Esophagus squamous epithelium (tissue), 5 donors: Measurements from ENCODE around the gene ERRFI1. TPM values are rescaled to one million over a fixed set of nuclear protein-coding genes. Genes with fewer than 3 reads are reported as not detected.
A peak's percentile ranks its signal among the peaks of the same experiment; 100 is the strongest.

Source experiments
- DNase-seq: peaks from one replicate; lab custom pipeline; 2025; lab: John Stamatoyannopoulos, UW
- H3K27ac ChIP-seq, 4 donors: fragments of 200-600 bp; sonication (generic); one replicate each; pipeline ENCODE4 v1.5.1; 2016 to 2019; ENCODE audit warnings: mild to moderate bottlenecking in 1 of 4
- H3K27me3 ChIP-seq, 4 donors: fragments of 200-600 bp; sonication (generic); 1 replicate in 3 of 4; 2 replicates in 1 of 4; pipeline versions ENCODE4 v1.5.1 to v1.6.0; 2017 to 2021; ENCODE audit warnings: antibody characterized with exemption in 1 of 4
- H3K36me3 ChIP-seq, 3 donors: fragments of 200-600 bp; sonication (generic); one replicate each; pipeline ENCODE4 v1.5.1; 2016 to 2019
- H3K4me1 ChIP-seq, 3 donors: fragments of 200-600 bp; sonication (generic); one replicate each; pipeline ENCODE4 v1.5.1; 2017 to 2019
- H3K4me3 ChIP-seq, 4 donors: fragments of 200-600 bp; sonication (generic); 1 replicate in 3 of 4; 2 replicates in 1 of 4; pipeline ENCODE4 v1.5.1; 2016 to 2019; ENCODE audit warnings: mild to moderate bottlenecking in 2 of 4, moderate library complexity in 1 of 4
- H3K9me3 ChIP-seq, 3 donors: fragments of 200-600 bp; sonication (generic); one replicate each; pipeline ENCODE4 v1.5.1; 2016 to 2019
- POLR2A ChIP-seq, 4 donors: fragments of 450-650 bp; IDR thresholded peaks; one replicate each; pipeline ENCODE4 v1.6.1; 2017; ENCODE audit warnings: antibody characterized with exemption in 4 of 4, mild to moderate bottlenecking in 4 of 4, moderate library complexity in 3 of 4
- WGBS, 2 donors: methylation state at CpG; one replicate each; pipeline ENCODE4 v1.1.5; 2018; 5-methylcytosine and 5-hydroxymethylcytosine counted together
- intact Hi-C: fragments of 100-400 bp; cut with DNase I; formaldehyde crosslinking; loops from one replicate; pipeline ENCODE4 v1.15.0; 2022
- total RNA-seq, 4 donors: library from RNA; depleted of rRNA; stranded (reverse); fragments of >200 nt; gene quantifications; one replicate each; pipeline ENCODE4 v1.1.0, GENCODE V29; 2016
- TF ChIP-seq, protein P1 (sequence below), 6 experiments: fragments of 450-650 bp in 4 of 6; fragments of 200-600 bp in 2 of 6; sonication (generic) in 2 of 6; IDR thresholded peaks; one replicate each; pipeline ENCODE4 v1.5.1; 2016 to 2019; ENCODE audit warnings: antibody characterized with exemption in 6 of 6, mild to moderate bottlenecking in 4 of 6, moderate library complexity in 4 of 6
- donor health status: DM: yes; HTN: yes; CAD: no.

Gene ERRFI1
- total RNA-seq, 4 donors from 2014 or later: 23.3 to 95.9 (median 49.3) TPM

DNA sequence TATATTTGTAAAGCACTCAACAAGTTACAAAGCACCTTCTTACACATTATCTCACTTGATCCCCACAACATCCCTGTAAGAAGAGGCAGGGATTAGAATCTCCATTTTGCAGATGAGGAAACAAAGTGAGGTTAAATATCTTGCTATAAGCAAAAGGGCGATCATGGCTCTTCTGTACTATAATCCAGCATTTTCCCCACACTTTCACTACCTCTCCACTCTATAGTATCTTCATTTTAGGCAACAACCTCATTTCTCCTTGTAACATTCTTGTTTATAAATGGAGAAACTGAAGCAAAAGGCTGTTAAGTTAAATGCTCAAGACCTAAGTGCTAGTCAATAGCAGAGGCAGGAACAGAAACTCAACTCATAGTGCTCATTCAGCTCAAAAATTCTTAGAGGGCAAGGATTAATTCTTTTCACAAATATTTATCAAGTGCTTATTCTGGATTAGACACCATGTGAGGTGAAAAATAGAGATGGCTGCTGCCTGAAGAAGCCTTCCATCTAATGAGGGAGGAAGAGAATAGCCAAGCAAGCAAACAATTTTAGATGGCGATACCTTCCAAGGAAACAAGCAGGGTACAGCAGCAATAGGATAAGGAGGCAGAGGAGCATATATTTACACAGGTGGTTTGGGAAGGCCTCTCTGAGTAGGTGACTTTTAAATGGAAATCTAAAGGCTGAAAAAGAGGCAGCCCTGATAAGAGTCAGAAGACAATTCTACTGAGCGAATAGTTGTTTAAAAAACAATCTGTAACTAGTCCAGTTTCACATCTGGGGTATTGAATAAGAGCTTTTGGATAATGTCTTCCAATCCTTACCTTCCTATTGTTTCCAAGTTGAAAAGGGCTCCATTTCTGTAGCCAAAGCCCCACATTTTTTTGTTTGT, 3.5 kb downstream of the ERRFI1 start:
- 62 to 79% methylated on average over 3 of the region's 3 CpGs for WGBS, 2 donors
- Histone ChIP-seq H3K27me3 (peaks cover 0 to 15% (median 0%) of the 10 kb centered on the region in 4 donors), H3K27ac (peak overlapping the region; percentile 45 to 97 (median 76)), H3K9me3 (no peaks in the 10 kb centered on the region), H3K4me3 (peak overlapping the region; percentile 77 to 93 (median 86)), H3K36me3 (no peaks in the 10 kb centered on the region), H3K4me1 (peaks cover 34 to 94% (median 38%) of the 10 kb centered on the region in 3 donors)
- TF ChIP-seq, protein P1, sequence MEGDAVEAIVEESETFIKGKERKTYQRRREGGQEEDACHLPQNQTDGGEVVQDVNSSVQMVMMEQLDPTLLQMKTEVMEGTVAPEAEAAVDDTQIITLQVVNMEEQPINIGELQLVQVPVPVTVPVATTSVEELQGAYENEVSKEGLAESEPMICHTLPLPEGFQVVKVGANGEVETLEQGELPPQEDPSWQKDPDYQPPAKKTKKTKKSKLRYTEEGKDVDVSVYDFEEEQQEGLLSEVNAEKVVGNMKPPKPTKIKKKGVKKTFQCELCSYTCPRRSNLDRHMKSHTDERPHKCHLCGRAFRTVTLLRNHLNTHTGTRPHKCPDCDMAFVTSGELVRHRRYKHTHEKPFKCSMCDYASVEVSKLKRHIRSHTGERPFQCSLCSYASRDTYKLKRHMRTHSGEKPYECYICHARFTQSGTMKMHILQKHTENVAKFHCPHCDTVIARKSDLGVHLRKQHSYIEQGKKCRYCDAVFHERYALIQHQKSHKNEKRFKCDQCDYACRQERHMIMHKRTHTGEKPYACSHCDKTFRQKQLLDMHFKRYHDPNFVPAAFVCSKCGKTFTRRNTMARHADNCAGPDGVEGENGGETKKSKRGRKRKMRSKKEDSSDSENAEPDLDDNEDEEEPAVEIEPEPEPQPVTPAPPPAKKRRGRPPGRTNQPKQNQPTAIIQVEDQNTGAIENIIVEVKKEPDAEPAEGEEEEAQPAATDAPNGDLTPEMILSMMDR (IDR thresholded peaks at IDR 0.05): no peak
- no peak for TF ChIP-seq POLR2A (IDR thresholded peaks at IDR 0.05)
- intact Hi-C loops: no loop called here
- DNase-seq: no peak

DNA sequence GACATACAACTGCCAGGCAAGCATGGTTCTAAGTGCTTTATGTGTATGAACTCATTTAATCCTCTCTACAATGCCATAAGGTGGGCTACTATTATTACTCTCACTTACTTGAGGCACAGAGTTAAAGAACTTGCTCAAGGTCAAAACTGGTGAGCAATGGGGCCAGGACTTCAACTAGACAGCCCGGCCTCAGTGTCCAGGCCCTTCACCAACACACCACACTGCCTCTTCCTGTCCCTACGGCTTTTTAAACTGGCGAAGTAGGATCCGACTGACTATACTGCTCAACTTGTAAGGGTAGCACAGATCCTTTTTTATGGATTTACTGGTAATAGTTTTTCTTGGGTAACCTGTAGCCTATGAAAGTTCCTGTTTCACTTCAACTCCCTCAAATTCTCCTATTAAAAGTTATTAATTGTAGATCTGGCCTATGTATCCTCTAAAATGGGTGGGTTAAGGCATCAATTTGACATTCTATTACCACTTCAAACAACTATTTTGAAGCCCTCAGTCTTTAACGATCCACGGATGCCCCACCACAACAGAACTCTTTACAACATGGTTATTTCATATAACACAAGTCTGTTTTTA, 4.3 kb downstream of the ERRFI1 start:
- no peak for DNase-seq
- no peaks in the 10 kb centered on the region for H3K9me3 ChIP-seq
- TF ChIP-seq POLR2A (IDR thresholded peaks at IDR 0.05): no peak
- TF ChIP-seq, protein P1 (IDR thresholded peaks at IDR 0.05): no peak
- whole genome bisulfite sequencing, 2 donors: 85 to 86% methylated on average over 6 of the region's 6 CpGs
- peak overlapping the region in 2 of 4 donors; percentile 82 to 93 for H3K4me3 ChIP-seq
- H3K4me1 ChIP-seq: peaks cover 37 to 94% (median 45%) of the 10 kb centered on the region in 3 donors
- H3K27me3 ChIP-seq: peaks cover 0 to 11% (median 0%) of the 10 kb centered on the region in 4 donors
- peak overlapping the region; percentile 45 to 97 (median 75) for H3K27ac ChIP-seq
- intact Hi-C loops: no loop called here
- H3K36me3 ChIP-seq: no peaks in the 10 kb centered on the region

DNA sequence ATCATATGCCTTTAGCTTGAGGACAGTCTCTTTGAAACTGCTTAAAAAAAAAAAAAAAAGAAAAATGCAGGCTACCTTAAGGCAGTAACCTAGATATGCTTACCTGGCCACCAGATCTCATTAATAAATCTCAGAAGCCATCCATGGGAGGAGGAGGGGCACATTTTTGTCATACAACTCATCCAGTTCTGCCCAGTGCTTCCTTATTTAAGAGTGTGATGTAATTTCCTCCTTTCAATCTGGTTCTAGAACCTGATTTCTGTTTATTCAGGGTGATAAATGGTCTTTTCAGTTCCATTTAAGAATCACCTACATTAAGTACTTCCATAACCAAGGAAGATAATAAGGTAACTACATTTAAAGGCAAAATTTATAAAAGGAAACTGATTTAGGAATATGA, 6.1 kb downstream of the ERRFI1 start:
- intact Hi-C loops: no loop called here
- DNase-seq: no peak

DNA sequence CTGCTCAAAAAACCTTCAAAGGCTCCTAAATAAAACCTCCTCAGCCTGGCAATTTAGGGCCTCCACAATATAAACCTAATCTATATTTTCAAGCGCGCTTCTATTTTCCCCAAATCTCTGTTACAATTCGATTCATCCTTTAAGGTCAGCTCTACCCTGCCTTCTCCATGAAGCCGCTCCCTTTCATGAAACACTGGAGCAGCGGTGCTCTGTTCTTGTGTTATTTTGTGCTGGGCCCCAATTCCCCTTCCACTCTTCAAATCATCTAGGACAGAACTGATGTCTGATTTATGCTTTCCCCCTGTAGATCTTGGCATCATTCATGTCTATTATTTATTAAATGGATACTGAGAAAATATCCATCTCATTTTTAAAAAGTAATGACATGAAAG, 6.9 kb downstream of the ERRFI1 start:
- no peaks in the 10 kb centered on the region for H3K27me3 ChIP-seq
- DNase-seq: no peak
- peak overlapping the region; percentile 50 to 94 (median 64) for H3K27ac ChIP-seq
- peaks cover 52 to 100% (median 58%) of the 10 kb centered on the region in 3 donors for H3K4me1 ChIP-seq
- intact Hi-C loops: no loop called here
- peaks cover 2 to 7% (median 4%) of the 10 kb centered on the region in 3 donors for H3K36me3 ChIP-seq
- H3K9me3 ChIP-seq: no peaks in the 10 kb centered on the region
- TF ChIP-seq, protein P1 (IDR thresholded peaks at IDR 0.05): no peak
- no peak for TF ChIP-seq POLR2A (IDR thresholded peaks at IDR 0.05)
- H3K4me3 ChIP-seq: peak overlapping the region in 1 of 4 donors; percentile 12
- 90 to 93% methylated on average over 5 of the region's 5 CpGs for WGBS, 2 donors

More for the DNA sequence above, 6.1 kb downstream of the ERRFI1 start:
- Histone ChIP-seq H3K4me3 (no peak overlapping the region), H3K27me3 (no peaks in the 10 kb centered on the region), H3K9me3 (no peaks in the 10 kb centered on the region), H3K4me1 (peaks cover 49 to 100% (median 58%) of the 10 kb centered on the region in 3 donors), H3K27ac (peak overlapping the region in 3 of 4 donors; percentile 54 to 94 (median 73)), H3K36me3 (no peaks in the 10 kb centered on the region)
- TF ChIP-seq, protein P1 (IDR thresholded peaks at IDR 0.05): no peak
- no peak for TF ChIP-seq POLR2A (IDR thresholded peaks at IDR 0.05)
